VCaP (cell line): ENCODE results near the gene SIRT3.

Source experiments
- H3K27ac ChIP-seq: fragments of 450-650 bp; 2 replicates; pipeline ENCODE4 v1.5.1; 2017
- TF ChIP-seq, protein P1 (sequence below): fragments of 450-650 bp; conservative IDR thresholded peaks from 2 replicates; pipeline ENCODE4 v1.5.1; 2017; ENCODE audit warnings: mild to moderate bottlenecking, moderate library complexity

Gene SIRT3

DNA sequence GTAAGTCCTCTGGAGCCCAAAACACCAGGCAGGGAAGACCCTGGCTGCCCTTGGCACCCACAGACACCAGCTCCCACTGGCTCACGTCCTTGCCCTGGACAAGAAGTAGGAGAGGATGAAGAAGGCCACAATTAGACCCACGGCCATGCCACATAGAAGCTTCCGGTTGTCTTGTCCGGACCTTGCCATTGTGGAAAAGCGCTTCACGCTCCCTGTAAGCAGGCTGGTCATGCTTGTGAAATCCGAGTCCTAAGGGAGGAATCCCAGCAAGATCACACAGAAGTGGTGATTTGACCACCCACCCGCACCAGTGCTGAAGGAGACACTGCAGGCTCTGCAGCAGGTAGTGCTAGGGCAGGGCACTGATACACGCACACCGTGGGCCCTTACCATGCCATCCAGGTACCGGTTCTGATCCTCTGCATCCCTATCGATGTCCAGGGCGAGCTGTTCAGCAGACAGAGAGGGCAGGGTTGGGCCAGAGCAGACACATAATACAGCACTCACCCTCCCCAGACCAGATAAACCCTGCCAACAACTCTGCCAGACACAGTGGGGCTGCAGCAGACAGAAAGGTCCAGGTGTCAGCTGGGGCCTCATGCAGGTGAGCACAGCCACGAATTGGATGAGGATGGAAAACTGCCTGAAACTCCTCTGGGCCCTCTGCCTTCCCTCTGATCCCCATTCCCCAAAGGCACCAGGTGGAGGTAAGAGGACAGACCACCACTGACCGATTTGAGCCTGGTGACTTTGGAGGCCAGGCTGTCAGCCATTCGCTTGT is 30.7 kb downstream of the SIRT3 start:
- TF ChIP-seq, protein P1, sequence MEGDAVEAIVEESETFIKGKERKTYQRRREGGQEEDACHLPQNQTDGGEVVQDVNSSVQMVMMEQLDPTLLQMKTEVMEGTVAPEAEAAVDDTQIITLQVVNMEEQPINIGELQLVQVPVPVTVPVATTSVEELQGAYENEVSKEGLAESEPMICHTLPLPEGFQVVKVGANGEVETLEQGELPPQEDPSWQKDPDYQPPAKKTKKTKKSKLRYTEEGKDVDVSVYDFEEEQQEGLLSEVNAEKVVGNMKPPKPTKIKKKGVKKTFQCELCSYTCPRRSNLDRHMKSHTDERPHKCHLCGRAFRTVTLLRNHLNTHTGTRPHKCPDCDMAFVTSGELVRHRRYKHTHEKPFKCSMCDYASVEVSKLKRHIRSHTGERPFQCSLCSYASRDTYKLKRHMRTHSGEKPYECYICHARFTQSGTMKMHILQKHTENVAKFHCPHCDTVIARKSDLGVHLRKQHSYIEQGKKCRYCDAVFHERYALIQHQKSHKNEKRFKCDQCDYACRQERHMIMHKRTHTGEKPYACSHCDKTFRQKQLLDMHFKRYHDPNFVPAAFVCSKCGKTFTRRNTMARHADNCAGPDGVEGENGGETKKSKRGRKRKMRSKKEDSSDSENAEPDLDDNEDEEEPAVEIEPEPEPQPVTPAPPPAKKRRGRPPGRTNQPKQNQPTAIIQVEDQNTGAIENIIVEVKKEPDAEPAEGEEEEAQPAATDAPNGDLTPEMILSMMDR: no peak
- H3K27ac ChIP-seq: peak overlapping the region; percentile 96; the same call in 1 of the 2 replicates

DNA sequence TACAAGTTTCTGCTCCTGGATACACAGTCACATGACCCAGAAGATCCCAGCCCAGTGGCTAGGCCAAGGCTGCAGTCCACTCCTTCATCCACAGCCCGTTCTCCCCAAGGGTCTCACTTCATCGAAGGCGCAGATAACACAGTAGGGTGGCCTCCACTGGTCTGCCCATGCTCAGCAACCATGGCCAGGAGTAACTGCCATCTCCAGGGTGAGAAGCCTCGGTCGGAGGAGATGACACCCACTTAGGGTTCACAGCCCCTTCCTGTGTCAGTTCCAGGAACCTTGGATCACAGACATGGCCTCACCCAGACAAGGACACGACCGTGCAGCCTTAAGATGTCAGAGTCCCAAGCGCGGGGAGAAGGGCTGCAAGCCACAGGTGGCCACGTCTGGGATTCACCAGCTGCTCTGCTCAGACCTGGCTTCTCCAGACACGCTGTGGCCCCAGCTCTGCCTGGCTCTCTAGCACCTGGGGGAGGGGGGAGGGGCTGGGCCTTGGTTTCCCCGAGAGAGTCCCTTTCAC is 31.5 kb downstream of the SIRT3 start:
- no peak overlapping the region for H3K27ac ChIP-seq
- TF ChIP-seq, protein P1: no peak

DNA sequence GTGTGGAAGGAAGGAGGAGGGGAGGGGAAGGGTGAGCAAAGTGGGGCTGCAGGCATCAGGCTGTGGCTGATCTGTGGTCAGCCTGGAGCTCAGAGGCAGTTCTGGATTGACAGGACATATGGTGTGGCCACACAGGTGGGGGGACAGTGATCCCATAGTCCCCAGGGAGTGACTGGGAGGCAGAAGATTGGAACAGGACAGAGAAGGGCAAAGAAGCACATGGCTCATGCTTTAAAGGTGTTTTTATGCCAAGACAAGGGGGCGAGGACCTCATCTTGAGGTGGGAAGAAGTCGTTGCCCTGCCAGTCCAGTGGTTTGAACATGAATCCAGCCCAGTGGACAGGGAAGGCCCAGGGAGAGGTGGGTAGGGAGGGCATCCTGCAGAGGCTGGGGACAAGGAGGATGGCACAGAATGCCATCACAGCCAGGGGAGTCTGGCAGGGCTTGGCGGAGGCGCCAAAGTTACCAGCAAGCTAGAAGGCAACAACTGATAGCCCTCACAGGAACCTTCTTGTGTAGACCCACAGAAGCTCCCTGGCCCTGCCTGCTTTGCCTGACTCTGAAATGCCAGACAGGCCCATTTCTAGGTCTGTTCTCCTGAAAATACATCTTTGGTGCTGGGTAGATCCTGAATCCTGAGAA is 32.1 kb downstream of the SIRT3 start:
- TF ChIP-seq, protein P1: no peak
- H3K27ac ChIP-seq: no peak overlapping the region

DNA sequence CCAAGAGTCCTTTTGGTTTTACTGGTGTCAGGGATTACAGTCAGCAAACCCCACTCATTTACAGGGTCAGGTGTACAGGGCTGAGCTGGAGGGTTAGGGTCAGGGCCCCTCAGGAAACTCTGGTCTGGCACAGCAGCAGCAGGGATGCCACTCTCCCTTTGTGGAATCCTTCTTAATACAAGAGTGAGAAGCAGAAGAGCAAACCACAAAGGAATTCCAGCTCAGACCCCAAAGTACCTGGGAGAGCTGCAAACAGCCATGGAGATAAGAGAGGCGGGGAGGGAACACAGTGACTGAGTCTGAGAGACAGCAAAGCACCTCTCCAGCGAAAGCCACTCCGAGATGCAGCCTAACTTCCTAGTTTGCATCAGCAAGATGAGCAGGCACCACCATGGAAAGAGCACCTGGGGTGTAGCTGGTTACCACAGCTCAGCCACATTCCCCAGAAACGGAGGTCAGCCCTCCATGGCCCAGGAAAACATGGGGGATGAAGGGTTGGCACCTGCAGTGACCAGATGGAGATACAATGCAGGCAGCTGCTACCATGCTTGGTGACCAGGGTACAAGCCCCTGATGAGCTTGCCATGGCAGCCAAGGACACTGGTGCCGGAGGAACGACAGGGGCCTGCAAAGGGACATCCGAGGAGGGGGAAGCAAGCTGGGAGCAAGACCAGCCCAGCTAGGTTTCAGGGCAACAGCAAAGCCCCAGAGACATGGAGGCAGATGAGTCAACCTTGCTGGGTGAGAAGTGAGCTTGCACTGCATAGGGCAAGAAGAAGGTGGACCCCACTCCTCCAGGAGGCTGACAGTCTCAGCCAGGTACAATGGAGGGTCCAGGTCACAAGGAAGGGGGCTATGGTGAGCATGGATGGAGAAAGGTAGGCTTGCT is 32.8 kb downstream of the SIRT3 start:
- no peak overlapping the region for H3K27ac ChIP-seq
- TF ChIP-seq, protein P1: no peak

DNA sequence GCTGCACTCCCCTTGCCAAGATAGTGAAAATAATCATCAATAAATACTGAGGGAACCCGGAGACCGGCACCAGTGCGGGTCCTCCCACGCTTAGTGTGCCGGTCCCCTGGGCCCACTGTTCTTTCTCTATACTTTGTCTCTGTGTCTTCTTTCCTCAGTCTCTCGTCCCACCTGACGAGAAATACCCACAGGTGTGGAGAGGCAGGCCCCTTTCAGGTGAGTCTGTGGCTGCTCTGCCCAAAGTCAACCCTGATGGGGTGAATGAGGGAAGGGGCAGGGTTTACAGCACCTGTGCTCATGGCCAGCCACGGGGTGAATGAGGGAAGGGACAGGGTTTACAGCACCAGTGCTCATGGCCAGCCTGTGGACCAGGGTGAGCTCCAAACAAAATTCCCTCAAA is 33.7 kb downstream of the SIRT3 start:
- H3K27ac ChIP-seq: no peak overlapping the region
- TF ChIP-seq, protein P1: no peak

DNA sequence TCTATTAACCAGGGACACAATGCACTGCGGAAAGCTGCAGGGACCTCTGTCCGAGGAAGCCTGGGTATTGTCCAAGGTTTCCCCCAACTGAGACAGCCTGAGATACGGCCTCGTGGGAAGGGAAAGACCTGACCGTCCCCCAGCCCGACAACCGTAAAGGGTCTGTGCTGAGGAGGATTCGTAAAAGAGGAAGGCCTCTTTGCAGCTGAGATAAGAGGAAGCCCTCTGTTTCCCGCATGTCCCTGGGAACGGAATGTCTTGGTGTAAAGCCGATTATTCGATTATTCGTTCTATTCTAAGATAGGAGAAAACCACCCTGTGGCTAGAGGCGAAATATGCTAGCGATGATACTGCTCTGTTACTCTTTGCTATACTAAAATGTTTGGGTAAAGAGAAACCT is 34.2 kb downstream of the SIRT3 start:
- no peak overlapping the region for H3K27ac ChIP-seq
- TF ChIP-seq, protein P1: no peak
